Kidney tubule cell (primary cell): ENCODE results near the gene ADRA1B.
"Not testable (repeated sequence)": the region's sequence is repeated elsewhere in the genome, so short reads cannot be mapped to it uniquely, and the experiment has no call there.

Experiments
- DNase-seq: peaks from one replicate; pipeline ENCODE4 v3.0.0-alpha.2; 2018; ENCODE audit warnings: low spot score

The ADRA1B gene

GRCh38 chr5:159929176-159929575 is 12.9 kb downstream of the ADRA1B start:
- DNase-seq: no peak

GRCh38 chr5:159933531-159934485 is 17.5 kb downstream of the ADRA1B start:
- no peak for DNase-seq

- no peak for DNase-seq
Observed at GRCh38 chr5:159935946-159936345, 19.7 kb downstream of the ADRA1B start.

GRCh38 chr5:159936686-159937329 is 20.5 kb downstream of the ADRA1B start:
- peak; percentile 37 for DNase-seq

GRCh38 chr5:159937580-159937979 is 21.3 kb downstream of the ADRA1B start:
- no peak for DNase-seq

GRCh38 chr5:159943326-159943725 is 27.0 kb downstream of the ADRA1B start:
- DNase-seq: peak; percentile 18

GRCh38 chr5:159944056-159944600 is 27.8 kb downstream of the ADRA1B start:
- DNase-seq: peak; percentile 26

- no peak for DNase-seq
Observed at GRCh38 chr5:159945359-159945758, 29.1 kb downstream of the ADRA1B start.

- peak; percentile 22 for DNase-seq
Observed at GRCh38 chr5:159947708-159948358, 31.6 kb downstream of the ADRA1B start.

- DNase-seq: peak; percentile 41
Observed at GRCh38 chr5:159951387-159951786, 35.1 kb downstream of the ADRA1B start.

GRCh38 chr5:159951834-159952233 is 35.6 kb downstream of the ADRA1B start:
- DNase-seq: no peak

GRCh38 chr5:159953609-159954008 is 37.3 kb downstream of the ADRA1B start:
- no peak for DNase-seq

GRCh38 chr5:159955056-159955624 is 38.9 kb downstream of the ADRA1B start:
- DNase-seq: no peak

- DNase-seq: no peak
Observed at GRCh38 chr5:159956074-159956473, 39.8 kb downstream of the ADRA1B start.

- no peak for DNase-seq
Observed at GRCh38 chr5:159961176-159962160, 45.2 kb downstream of the ADRA1B start.

- DNase-seq: no peak
Observed at GRCh38 chr5:159962214-159962613, 45.9 kb downstream of the ADRA1B start.

- no peak for DNase-seq
Observed at GRCh38 chr5:159963935-159964334, 47.7 kb downstream of the ADRA1B start.

- peak; percentile 70 for DNase-seq
Observed at GRCh38 chr5:159965031-159965837, 49.0 kb downstream of the ADRA1B start.

GRCh38 chr5:159965838-159966128 is 49.5 kb downstream of the ADRA1B start:
- not testable (repeated sequence) for DNase-seq

GRCh38 chr5:159969966-159970365 is 53.7 kb downstream of the ADRA1B start:
- no peak for DNase-seq
